Dermis blood vessel endothelial cell (primary cell): Measurements from ENCODE around the gene VPS36. TPM values are rescaled to one million over a fixed set of nuclear protein-coding genes. Genes with fewer than 3 reads are reported as not detected.
"Not testable (repeated sequence)": the region's sequence is repeated elsewhere in the genome, so short reads cannot be mapped to it uniquely, and the experiment has no call there.

Source experiments
- DNase-seq: peaks from one replicate; pipeline ENCODE4 v3.0.0; 2010
- total RNA-seq: library from RNA; depleted of rRNA; stranded (reverse); fragments of >200 nt; gene quantifications from 2 replicates; pipeline ENCODE4 v1.2.3, GENCODE V29; 2014

Gene VPS36
- total RNA-seq, 1 donor from 2014 or later: 22.5 TPM

GRCh38 chr13:52432456-52432855, 18.0 kb downstream of the VPS36 start:
- no peak for DNase-seq

- peak; percentile 98 for DNase-seq
These were observed 22.1 kb downstream of the VPS36 start for GRCh38 chr13:52428295-52428694.

- no peak for DNase-seq
These were observed 29.2 kb downstream of the VPS36 start for GRCh38 chr13:52421216-52421615.

GRCh38 chr13:52419080-52419479, 31.4 kb downstream of the VPS36 start:
- DNase-seq: no peak

- DNase-seq: peak; percentile 57
These were observed 35.5 kb downstream of the VPS36 start for GRCh38 chr13:52414963-52415362.

GRCh38 chr13:52414051-52414450, 36.4 kb downstream of the VPS36 start:
- no peak for DNase-seq

- no peak for DNase-seq
These were observed 38.3 kb downstream of the VPS36 start for GRCh38 chr13:52412128-52412527.

- no peak for DNase-seq
These were observed 38.8 kb downstream of the VPS36 start for GRCh38 chr13:52411629-52412028.

- DNase-seq: not testable (repeated sequence)
These were observed 42.3 kb downstream of the VPS36 start for GRCh38 chr13:52408071-52408658.

- not testable (repeated sequence) for DNase-seq
These were observed 43.0 kb downstream of the VPS36 start for GRCh38 chr13:52407436-52407835.

- DNase-seq: no peak
These were observed 43.8 kb downstream of the VPS36 start for GRCh38 chr13:52406629-52407028.

- peak; percentile 80 for DNase-seq
These were observed 44.5 kb downstream of the VPS36 start, which contains the start of gene THSD1 for GRCh38 chr13:52405767-52406494. Gene THSD1 (minus strand): TSS chr13:52406172. CDS start chr13:52402600, 3,572 bp downstream.

GRCh38 chr13:52405369-52405766, 45.1 kb downstream of the VPS36 start:
- no peak for DNase-seq

- DNase-seq: peak; percentile 76
These were observed 50.7 kb downstream of the VPS36 start for GRCh38 chr13:52399708-52400107.

GRCh38 chr13:52399046-52399445, 51.4 kb downstream of the VPS36 start:
- DNase-seq: no peak

GRCh38 chr13:52395704-52396103, 54.7 kb downstream of the VPS36 start:
- DNase-seq: no peak

- DNase-seq: no peak
These were observed 55.8 kb downstream of the VPS36 start for GRCh38 chr13:52394586-52394985.

- DNase-seq: peak; percentile 82
These were observed 56.7 kb downstream of the VPS36 start for GRCh38 chr13:52393572-52394357.

GRCh38 chr13:52387721-52388120, 62.7 kb downstream of the VPS36 start:
- DNase-seq: no peak

- peak; percentile 43 for DNase-seq
These were observed 64.6 kb downstream of the VPS36 start for GRCh38 chr13:52385870-52386269.

GRCh38 chr13:52383366-52383765, 67.1 kb downstream of the VPS36 start:
- peak; percentile 42 for DNase-seq

GRCh38 chr13:52378312-52378711, 72.1 kb downstream of the VPS36 start:
- DNase-seq: no peak

- peak; percentile 82 for DNase-seq
These were observed 72.5 kb downstream of the VPS36 start for GRCh38 chr13:52377898-52378297.
